Panc1 (cell line): ENCODE results near the gene CHST15. TPM values are rescaled to one million over a fixed set of nuclear protein-coding genes. Genes with fewer than 3 reads are reported as not detected.

Experiments used
- ATAC-seq: fragments of 200-7000 bp; cut with Tn5 transposase; 2 replicates; pipeline ENCODE4 v1.9.1; 2020; ENCODE audit warnings: mild to moderate bottlenecking, moderate library complexity
- BruUV-seq: library from RNA; stranded (reverse); fragments of 400-500 nt; replicated peaks from 2 replicates; lab custom pipeline; 2021; lab: Mats Ljungman, UMichigan
- CTCF ChIA-PET: fragments of 300-600 bp; sonication (Branson Sonifier 250); formaldehyde crosslinking; loops from one replicate; lab custom pipeline; 2022; ENCODE audit warnings: antibody characterized with exemption; lab: Charles Lee
- POLR2A ChIA-PET: fragments of 300-600 bp; sonication (Branson Sonifier 250); formaldehyde crosslinking; loops from one replicate; lab custom pipeline; 2022; ENCODE audit warnings: antibody characterized with exemption; lab: Charles Lee
- DNase-seq: peaks from one replicate; pipeline ENCODE4 v3.0.0-alpha.2; 2010; ENCODE audit warnings: low read depth, low spot score
- H3K27ac ChIP-seq: 2 replicates; pipeline ENCODE4 v1.5.1; 2011; ENCODE audit warnings: mild to moderate bottlenecking, low read length, inconsistent platforms
- H3K27me3 ChIP-seq: fragments of 200-500 bp; sonication (Bioruptor generic); 2 replicates; pipeline ENCODE4 v1.6.0; 2014; ENCODE audit warnings: low read length, inconsistent platforms; ENCODE audit not compliant: control insufficient read depth, insufficient read depth
- H3K36me3 ChIP-seq: fragments of 200-500 bp; sonication (Bioruptor generic); 2 replicates; pipeline ENCODE4 v1.5.1; 2014; ENCODE audit warnings: inconsistent platforms, mild to moderate bottlenecking, low read length, moderate library complexity; ENCODE audit not compliant: control insufficient read depth, insufficient read depth
- H3K4me1 ChIP-seq: 2 replicates; pipeline ENCODE4 v1.5.1; 2011; ENCODE audit warnings: inconsistent platforms, mild to moderate bottlenecking, low read length, moderate library complexity; ENCODE audit not compliant: control insufficient read depth, insufficient read depth
- H3K4me3 ChIP-seq, 2 experiments: 2 replicates each; pipeline ENCODE4 v1.5.1; 2011 to 2012; ENCODE audit warnings: low read depth in 2 of 2, low read length in 2 of 2, mild to moderate bottlenecking in 2 of 2, inconsistent platforms in 1 of 2, moderate library complexity in 1 of 2
- H3K9me3 ChIP-seq: fragments of 200-500 bp; sonication (Bioruptor generic); 2 replicates; pipeline ENCODE4 v1.5.1; 2014; ENCODE audit warnings: low read depth, mild to moderate bottlenecking, inconsistent platforms, low read length, moderate library complexity; ENCODE audit not compliant: control insufficient read depth, insufficient read depth
- CTCF ChIP-seq: fragments of 450-650 bp; IDR thresholded peaks from 2 replicates; pipeline ENCODE4 v1.5.1; 2017; ENCODE audit warnings: mild to moderate bottlenecking
- POLR2AphosphoS5 ChIP-seq: IDR thresholded peaks from 2 replicates; pipeline ENCODE4 v1.6.1; 2012; ENCODE audit warnings: mild to moderate bottlenecking, low read depth, low read length, moderate library complexity
- REST ChIP-seq, 2 experiments: IDR thresholded peaks; 2 replicates each; pipeline ENCODE4 v1.6.1; 2011 to 2012; ENCODE audit warnings: low read depth in 2 of 2, control low read depth in 1 of 2, low read length in 1 of 2, mild to moderate bottlenecking in 1 of 2, moderate library complexity in 1 of 2; ENCODE audit not compliant: insufficient read depth in 1 of 2
- SIN3A ChIP-seq: IDR thresholded peaks from 2 replicates; pipeline ENCODE4 v1.6.1; 2012; ENCODE audit warnings: low read depth, mild to moderate bottlenecking, low read length, moderate library complexity, borderline replicate concordance; ENCODE audit not compliant: insufficient read depth
- TCF7L2 ChIP-seq: IDR thresholded peaks from 2 replicates; pipeline ENCODE4 v1.6.1; 2011; ENCODE audit warnings: mild to moderate bottlenecking, low read depth, low read length, inconsistent platforms
- in situ Hi-C: cut with HindIII; loops from 2 replicates; pipeline ENCODE4 v1.10.0; 2016; ENCODE audit warnings: low sequenced_read_pairs, low pct_unique_long_range_greater_than_20kb
- intact Hi-C: fragments of 100-400 bp; cut with micrococcal nuclease; formaldehyde crosslinking; loops from one replicate; pipeline ENCODE4 v1.10.0; 2022; ENCODE audit not compliant: unreplicated experiment
- total RNA-seq: library from RNA; stranded (reverse); gene quantifications from one replicate; pipeline ENCODE4 v1.2.1, GENCODE V29; 2021; ENCODE audit not compliant: unreplicated experiment

The CHST15 gene
- total RNA-seq, 1 experiment from 2014 or later, result 33.2 TPM

DNA sequence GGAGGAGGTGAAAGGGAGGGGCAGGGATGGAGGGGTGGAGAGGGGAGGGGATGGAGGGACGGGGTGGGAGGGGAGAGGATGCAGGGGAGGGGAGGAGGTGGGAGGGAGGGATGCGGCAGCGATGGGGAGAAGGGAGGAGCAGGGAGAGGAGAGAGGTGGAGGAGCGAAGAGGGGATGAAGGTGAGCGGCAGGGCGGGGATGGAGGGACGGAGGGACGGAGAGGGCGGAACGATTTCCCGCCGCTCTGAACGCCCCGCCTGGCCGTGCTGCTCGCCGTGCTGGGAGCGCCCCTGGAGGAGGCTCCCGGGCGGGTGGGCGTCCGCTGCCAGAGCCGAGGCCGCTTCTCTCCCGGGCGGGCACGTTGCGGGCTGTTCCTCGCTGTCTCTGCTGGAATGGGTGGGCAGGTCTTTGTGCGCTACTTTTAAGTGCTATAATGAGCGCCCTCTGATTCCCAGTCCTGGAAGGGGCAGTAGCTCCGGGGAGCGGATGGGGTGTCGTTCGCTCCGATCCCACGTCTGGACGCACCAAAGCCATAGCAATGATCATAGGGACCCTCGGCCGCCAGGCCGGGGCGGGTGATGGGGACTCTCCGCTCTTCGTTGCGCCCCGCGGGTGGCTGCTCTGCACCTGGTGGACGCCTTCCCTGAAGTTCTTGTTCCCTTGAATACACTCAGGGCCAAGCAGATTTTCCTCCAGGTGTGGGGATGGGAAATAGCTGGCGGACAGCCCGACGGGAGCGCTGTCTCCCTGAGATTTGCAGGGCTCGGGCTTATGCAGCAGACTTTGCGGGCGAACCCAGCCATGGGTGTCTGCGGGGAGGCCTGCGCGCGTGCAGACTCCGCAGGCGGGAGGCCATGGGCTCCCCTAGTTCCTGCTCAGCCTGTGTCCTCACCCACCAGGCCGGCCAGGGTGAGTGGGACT lies 120.7 kb downstream of the CHST15 start:
- H3K36me3 ChIP-seq, result no peaks in the 10 kb centered on the region
- POLR2A ChIA-PET, result interaction anchor here (0.5 to 0.6 kb wide), 2 partner anchors 11 to 133 kb away, joined by 5 to 6 read pairs; no protein-coding TSS in a partner anchor
- H3K4me1 ChIP-seq, result no peaks in the 10 kb centered on the region
- H3K27me3 ChIP-seq, result peaks cover 5% of the 10 kb centered on the region
- TF ChIP-seq POLR2AphosphoS5 (no peak), TCF7L2 (no peak), REST (IDR thresholded peaks at IDR 0.05; ENCODE audit: insufficient read depth in 1 of 2, low read depth in 2 of 2, low read length in 1 of 2) (no peak), SIN3A (no peak), CTCF (no peak)
- no peak for DNase-seq
- CTCF ChIA-PET, result interaction anchor here (0.5 to 1.2 kb wide), 2 partner anchors 390 to 1613 kb away, joined by 3 to 6 read pairs; no protein-coding TSS in a partner anchor
- H3K27ac ChIP-seq, result no peak overlapping the region
- ATAC-seq, result peak; percentile 5; the same call in 1 of the 2 replicates
- BruUV-seq, result no TSS peak
- in situ Hi-C loops, result no loop called here
- intact Hi-C loops, result no loop called here
- H3K9me3 ChIP-seq, result no peaks in the 10 kb centered on the region; the same call in 1 of the 2 replicates
- no peak overlapping the region for H3K4me3 ChIP-seq

GRCh38 chr10:123970927-123971286 lies 122.5 kb downstream of the CHST15 start:
- Histone ChIP-seq H3K36me3 (no peaks in the 10 kb centered on the region), H3K4me3 (no peak overlapping the region), H3K27me3 (peaks cover 3% of the 10 kb centered on the region), H3K27ac (no peak overlapping the region), H3K4me1 (no peaks in the 10 kb centered on the region), H3K9me3 (no peaks in the 10 kb centered on the region; the same call in 1 of the 2 replicates)
- TF ChIP-seq CTCF, result no peak
- no peak for TF ChIP-seq TCF7L2
- no peak for TF ChIP-seq POLR2AphosphoS5
- no peak for TF ChIP-seq SIN3A
- no peak for TF ChIP-seq REST (IDR thresholded peaks at IDR 0.05; ENCODE audit: insufficient read depth in 1 of 2, low read depth in 2 of 2, low read length in 1 of 2)
- in situ Hi-C loops, result no loop called here
- DNase-seq (no peak), ATAC-seq (no peak)
- BruUV-seq, result no TSS peak
- CTCF ChIA-PET, result no interaction called here
- POLR2A ChIA-PET, result no interaction called here
- intact Hi-C loops, result no loop called here
